ENCODE data around the gene UBC.
"Not testable (repeated sequence)": the region's sequence is repeated elsewhere in the genome, so short reads cannot be mapped to it uniquely, and the experiment has no call there.

Gene UBC

GRCh38 chr12:124938587-124938986 is 24.1 kb upstream of the UBC start:
- ChIA-PET POLR2A (interaction anchor here (1.2 to 3.3 kb wide), 4 partner anchors 19 to 28 kb away, joined by 5 to 24 read pairs (median 7); partner anchors contain the start of gene UBC), CTCF (interaction anchor here (1.6 to 8.9 kb wide), 3 partner anchors 16 to 56 kb away, joined by 3 to 193 read pairs (median 69); no protein-coding TSS in a partner anchor)
- no peak for TF ChIP-seq CTCF (IDR thresholded peaks at IDR 0.05; ENCODE audit: control extremely low read depth, extremely low read depth, low read depth, missing control alignments)
- no peak for DNase-seq (ENCODE audit: extremely low spot score)

GRCh38 chr12:124938108-124938507 is 23.7 kb upstream of the UBC start:
- no peak for DNase-seq (ENCODE audit: extremely low spot score)
- no peak for TF ChIP-seq CTCF (IDR thresholded peaks at IDR 0.05; ENCODE audit: control extremely low read depth, extremely low read depth, low read depth, missing control alignments)
- POLR2A ChIA-PET = interaction anchor here (1.2 to 3.3 kb wide), 4 partner anchors 18 to 28 kb away, joined by 5 to 24 read pairs (median 7); partner anchors contain the start of gene UBC
- CTCF ChIA-PET = interaction anchor here (1.6 to 8.9 kb wide), 3 partner anchors 16 to 57 kb away, joined by 3 to 193 read pairs (median 69); no protein-coding TSS in a partner anchor

GRCh38 chr12:124931528-124931927 is 17.1 kb upstream of the UBC start:
- POLR2A ChIA-PET; DNase-seq (ENCODE audit: extremely low spot score): not testable (repeated sequence)
- CTCF ChIA-PET = interaction anchor here (1.5 to 3.4 kb wide), 3 partner anchors 9 to 25 kb away, joined by 5 to 18 read pairs (median 9); no protein-coding TSS in a partner anchor

DNA sequence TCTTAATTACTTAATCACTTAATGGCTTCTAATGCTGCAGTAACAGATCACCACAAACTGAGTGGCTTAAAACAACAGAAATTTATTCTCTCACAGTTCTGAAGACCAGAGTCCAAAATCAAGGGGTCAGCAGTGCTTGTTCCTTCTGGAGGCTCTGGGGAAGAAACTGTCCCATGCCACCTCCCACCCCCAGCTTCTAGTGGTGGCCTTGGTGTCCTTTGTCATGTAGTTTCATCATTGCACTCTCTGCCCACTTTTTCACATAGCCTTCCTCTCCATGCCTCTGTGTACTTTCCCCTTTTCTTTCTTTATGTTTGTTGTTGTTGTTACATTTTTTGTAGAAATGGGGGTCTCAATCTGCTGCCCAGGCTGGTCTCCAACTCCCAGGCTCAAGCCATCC is 16.1 kb upstream of the UBC start:
- CTCF ChIA-PET = interaction anchor here (0.7 to 3.4 kb wide), 3 partner anchors 10 to 63 kb away, joined by 3 to 18 read pairs (median 9); partner anchors contain the start of gene BRI3BP
- POLR2A ChIA-PET = interaction anchor here (0.7 kb wide), 1 partner anchor 9 kb away, joined by 3 read pairs; no protein-coding TSS in a partner anchor
- no peak for DNase-seq (ENCODE audit: extremely low spot score)
- TF ChIP-seq CTCF (IDR thresholded peaks at IDR 0.05; ENCODE audit: control extremely low read depth, extremely low read depth, low read depth, missing control alignments) = no peak

- DNase-seq (ENCODE audit: extremely low spot score) = no peak
- TF ChIP-seq CTCF (IDR thresholded peaks at IDR 0.05; ENCODE audit: control extremely low read depth, extremely low read depth, low read depth, missing control alignments) = no peak
- POLR2A ChIA-PET = no interaction called here
- CTCF ChIA-PET = interaction anchor here (0.7 to 3.4 kb wide), 2 partner anchors 11 to 64 kb away, joined by 3 to 18 read pairs; partner anchors contain the start of gene BRI3BP
Measured at GRCh38 chr12:124929649-124930419, 15.4 kb upstream of the UBC start.

- ChIA-PET CTCF (interaction anchor here (14.4 kb wide), 1 partner anchor 8 kb away, joined by 193 read pairs; no protein-coding TSS in a partner anchor), POLR2A (interaction anchor here (2.3 kb wide), 2 partner anchors 11 to 15 kb away, joined by 6 to 14 read pairs; partner anchors contain the start of gene UBC)
Measured at GRCh38 chr12:124928912-124929530, 14.6 kb upstream of the UBC start.

More at GRCh38 chr12:124928912-124929530, 14.6 kb upstream of the UBC start:
- TF ChIP-seq CTCF (IDR thresholded peaks at IDR 0.05; ENCODE audit: control extremely low read depth, extremely low read depth, low read depth, missing control alignments) = no peak
- DNase-seq (ENCODE audit: extremely low spot score) = no peak
